Measurements from ENCODE around the gene ZCRB1.

The ZCRB1 gene

DNA sequence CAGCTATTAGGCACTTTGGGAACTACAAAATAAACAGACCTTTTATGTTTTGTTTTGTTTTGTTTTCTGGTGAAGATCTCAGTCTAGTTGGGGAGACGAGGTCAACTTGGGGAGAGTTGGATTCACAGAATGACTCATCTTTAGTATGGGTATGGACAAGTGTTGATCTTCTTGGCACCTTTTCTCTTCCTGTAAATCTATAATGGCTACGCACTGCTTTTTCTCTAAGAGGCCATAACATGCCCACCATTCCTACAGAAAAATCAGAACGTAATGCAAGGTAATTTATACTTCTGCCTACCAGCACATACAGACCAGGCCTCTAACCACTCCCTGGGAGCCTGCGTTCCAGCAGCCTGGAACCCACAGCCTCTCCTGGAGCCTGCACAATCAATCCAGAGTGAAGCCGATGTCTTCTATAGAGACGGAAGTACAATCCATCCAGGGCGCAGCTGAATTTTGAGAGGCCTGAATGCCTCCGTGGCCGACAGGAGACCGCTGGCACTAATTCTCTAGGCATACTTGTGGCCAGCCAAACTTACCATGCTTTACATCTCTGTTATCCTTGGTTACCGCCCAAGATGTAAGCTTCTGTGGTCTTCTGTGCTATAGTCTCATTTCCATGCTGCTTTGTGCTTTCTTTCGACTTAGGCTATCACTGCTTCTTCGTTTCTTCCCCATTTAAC lies 790 bp upstream of the ZCRB1 start:
- DNase-seq: peak; percentile 28

DNA sequence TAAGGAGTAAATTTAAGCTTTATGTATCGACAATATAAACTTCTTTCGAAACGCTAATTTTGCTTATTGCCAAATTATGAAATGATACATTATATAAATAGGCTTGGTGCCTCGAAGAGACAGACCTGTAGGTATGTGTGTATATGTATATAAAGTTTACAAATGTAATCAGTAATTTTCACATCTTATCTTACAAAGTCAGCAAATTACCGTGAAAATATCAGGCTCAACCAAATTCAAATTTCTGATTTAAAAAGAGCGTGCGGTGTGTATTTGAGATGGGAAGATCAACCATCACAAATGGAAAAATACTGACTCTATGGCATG lies 605 bp downstream of the ZCRB1 start:
- DNase-seq: no peak

DNA sequence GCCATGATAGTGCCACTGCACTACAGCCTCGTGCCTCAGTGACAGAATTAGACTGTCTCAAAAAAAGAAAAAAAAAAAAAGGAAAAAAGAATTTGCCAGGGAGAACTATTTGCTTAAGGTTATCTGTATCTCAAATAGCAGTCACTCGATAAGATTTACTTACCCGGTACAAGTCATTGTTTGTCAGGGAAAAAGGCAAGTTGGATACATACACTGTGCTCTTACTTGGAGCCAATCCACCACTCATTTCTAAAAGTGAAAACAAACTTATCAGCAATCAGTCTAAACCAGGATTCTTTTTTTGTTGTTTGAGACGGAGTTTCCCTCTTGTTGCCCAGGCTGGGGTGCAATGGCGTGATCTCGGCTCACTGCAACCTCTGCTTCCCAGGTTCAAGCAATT lies 2.0 kb downstream of the ZCRB1 start:
- DNase-seq: no peak

DNA sequence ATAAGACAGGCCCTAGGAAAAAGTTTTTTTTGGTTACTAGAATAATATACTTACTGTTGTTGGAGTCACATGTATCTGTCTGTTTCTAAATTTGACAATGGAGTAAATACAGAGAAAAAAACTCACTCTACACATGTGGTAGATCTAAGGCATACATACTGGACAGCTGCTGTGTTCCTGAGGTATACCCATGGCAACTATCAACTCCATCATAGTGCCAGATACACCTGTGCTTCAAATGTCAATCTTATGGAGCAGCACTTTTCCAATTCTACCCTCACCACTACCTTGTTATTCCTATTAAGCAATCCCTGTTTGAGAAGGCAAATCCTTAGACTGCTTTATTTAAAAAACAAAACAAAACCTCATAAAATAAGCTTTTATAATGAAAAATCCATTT lies 3.3 kb downstream of the ZCRB1 start:
- no peak for DNase-seq

DNA sequence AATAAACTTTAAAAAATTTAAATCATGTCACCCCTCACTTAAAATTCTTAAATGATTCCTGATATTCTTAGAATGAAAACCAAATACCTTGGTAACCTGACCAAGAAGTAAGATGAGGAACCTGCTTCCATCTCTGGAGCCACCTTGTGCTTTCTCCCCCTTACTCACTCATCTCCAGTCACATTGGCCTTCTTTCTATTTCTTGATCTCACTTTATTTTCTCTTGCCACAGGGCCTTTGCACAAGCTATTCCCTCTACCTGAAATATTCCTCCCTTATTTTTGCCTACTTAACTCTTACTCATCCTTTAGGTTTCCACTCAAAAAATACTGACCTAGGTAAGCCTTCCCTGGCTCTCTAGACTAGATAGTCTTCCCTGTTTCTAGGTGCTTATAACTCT lies 5.1 kb downstream of the ZCRB1 start:
- DNase-seq: no peak

DNA sequence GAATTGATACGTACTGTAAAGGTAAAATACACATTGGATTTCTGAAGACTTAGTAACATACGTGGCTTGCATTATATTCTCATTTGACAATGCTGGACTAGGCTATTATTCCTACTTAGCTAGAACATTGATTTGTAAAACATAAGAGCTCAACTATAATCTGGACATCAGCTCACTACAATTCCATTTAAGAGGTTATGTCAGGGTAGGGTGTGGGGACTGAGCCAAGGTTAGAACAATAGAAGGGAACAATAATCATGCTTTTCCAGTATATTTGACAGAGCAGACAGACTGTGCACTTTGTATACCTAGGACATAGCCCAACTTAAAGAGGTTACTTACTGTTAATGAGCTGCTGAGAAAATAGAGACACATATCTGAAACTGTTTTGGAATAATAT lies 10.8 kb downstream of the ZCRB1 start:
- DNase-seq: no peak

DNA sequence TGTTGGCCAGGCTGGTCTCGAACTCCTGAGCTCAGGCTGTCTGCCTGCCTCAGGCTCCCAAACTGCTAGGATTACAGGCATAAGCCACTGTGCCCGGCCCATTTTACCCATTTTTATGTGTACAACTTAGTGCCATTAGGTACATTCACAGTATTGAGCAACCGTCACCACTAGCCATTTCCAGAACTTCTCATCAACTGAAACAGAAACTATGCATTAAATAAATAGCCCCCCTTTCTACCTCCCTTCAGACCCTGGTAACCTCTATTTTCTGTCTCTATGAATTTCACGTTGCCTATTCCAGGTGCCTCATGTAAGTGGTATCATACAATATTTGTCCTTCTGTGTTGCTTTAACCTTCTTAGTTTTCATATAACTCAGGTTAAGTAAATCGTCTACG lies 15.9 kb downstream of the ZCRB1 start:
- DNase-seq: no peak

DNA sequence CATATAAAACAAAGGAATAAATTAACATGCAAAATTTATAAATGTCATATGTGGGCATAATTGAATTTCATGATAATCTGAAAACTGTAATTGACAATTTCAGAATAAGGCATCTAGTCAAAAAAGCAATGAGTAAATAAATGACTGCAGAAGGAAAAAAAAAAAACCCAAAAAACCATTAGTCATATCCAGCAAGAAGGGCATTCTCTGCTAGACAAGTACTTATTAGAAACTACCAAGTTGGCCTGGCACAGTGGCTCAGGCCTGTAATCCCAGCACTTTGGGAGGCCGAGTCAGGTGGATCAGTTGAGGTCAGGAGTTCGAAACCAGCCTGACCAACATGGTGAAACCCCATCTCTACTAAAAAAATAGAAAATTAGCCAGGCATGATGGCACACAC lies 17.5 kb downstream of the ZCRB1 start:
- DNase-seq: no peak

DNA sequence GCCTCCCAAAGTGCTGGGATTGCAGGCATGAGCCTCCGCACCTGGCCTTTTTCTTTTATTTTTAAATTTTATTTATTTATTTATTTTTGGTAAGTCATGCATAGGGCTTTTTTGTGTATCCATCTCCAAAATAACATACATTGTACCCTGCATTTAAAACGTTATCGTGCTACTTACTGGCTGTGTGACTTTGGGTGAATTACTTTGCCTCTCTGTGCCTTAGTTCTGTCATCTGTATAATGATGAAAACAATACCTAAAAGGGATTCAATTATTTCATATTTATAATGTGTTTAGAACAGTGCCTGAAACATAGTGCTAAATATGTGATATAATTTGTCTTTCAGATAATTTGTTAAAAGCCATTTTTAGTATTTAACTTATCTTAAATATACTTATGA lies 19.6 kb downstream of the ZCRB1 start:
- no peak for DNase-seq

DNA sequence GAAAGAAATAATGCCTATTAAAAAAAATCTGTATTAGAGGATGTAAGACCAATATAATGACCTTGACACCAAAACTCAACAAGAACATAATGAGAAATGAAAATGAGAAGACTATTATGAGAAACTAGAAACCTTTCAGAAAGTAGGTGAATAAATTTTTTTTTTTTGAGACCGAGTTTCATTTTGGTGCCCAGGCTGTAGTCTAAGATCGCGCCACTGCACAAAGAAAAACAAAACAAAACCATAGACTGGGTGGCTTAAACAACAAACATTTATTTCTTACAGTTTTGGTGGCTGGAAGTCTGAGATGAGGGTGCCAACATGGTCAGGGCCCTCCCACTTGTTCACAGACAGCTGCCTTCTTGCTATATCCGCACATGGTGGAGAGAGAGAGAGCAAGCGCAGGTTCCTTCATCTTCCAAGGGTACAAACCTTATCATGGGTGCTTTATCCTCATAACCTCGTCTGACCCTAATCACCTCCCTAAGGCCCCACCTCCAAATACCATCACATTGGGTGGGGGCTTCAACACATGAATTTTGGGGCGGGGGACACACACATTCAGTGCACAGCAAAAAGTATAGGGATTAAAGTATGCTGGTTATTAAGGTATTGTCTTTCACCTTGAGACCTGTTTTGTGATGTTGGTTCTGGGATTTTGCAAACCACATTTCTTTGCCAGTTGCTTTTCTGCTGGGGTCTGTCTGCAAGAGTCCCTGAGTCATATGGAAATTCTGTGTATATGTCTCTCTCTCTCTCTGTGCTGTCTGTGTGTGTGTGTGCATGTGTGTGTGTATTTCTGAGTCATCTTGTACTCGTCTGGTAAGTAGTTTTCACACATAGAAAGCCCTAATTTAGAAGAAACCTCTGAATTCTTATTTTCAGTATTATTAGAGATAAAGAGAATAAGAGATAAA lies 26.2 kb downstream of the ZCRB1 start:
- no peak for DNase-seq

DNA sequence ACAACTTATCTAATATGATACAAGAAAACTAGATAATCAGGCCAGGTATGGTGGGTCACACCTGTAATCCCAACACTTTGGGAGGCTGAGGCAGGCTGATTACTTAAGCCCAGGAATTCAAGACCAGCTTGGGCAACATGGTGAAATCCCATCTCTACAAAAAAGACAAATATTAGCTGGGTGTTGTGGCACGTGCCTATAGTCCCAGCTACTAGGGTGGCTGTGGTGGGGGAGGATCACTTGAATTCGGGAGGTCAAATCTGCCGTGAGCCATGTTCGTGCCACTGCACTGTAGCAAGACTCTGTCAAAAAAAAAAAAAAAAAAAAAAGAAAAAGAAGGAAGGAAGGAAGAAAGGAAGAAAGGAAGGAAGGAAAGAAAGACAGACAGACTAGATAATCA lies 27.0 kb downstream of the ZCRB1 start:
- no peak for DNase-seq

DNA sequence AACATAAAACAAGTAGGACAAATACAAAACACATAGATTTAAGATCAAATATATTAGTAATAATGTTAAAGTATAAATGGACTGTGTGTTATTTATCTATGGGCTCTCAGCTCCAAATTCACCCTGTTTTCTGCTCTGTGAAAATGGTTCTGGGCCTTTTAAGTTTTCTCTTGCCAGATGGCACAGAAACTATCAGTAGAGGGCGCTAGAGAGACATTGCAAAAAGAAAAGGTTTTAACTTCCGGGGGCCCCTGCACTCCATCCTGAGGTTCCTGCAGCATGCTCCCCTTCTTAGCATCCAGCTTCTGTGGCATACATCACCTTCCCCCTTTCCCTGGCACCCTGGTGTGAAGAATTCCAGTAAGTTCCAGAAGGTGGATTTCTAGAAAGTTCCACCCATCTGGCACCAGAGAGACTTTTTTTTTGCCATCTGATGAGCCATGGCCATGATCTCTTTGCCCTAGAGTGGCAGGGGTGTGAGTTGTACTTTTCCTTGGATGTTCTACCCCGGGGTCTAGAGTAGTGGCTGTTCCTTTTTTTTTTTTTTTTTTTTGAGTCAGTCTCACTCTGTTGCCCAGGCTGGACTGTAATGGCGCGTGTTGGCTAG lies 29.3 kb downstream of the ZCRB1 start:
- no peak for DNase-seq

DNA sequence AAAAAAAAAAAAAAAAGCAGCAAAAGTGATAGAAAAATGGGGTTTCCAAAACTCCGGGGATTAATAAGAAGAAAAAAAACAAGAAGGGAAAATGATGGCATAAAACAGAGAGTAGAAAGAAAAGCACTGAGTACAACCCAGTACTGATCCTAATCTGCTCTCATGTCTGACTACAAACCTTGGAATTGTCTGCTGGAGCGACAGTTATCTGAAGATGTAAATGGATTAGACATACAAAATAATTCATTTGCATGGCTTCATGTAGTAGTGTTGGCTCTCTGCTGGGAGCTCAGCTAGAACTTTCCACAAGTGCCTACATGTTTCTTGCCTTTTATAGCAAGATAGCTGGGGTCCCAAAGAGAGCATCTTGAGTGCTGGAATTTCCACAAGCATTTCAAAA lies 34.2 kb downstream of the ZCRB1 start:
- no peak for DNase-seq

DNA sequence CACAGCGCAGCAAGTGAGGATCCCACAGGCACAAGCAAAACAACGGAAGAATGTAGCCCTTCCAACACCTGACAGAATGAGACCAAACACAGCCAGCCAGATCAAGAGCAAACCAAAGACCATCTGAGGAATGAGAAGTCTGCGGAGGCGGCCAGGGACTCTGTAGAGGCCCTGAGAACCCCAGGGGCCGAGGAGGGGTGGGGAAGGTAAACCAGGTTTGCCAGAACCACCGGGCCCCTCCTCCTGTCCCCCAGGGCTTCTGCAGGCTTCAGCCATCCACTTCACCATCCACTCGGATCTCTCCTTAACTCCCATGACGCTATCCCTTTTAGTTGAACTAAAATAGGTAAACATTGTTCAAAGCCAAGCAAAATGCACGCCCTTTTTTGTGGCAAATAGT lies 37.4 kb downstream of the ZCRB1 start:
- no peak for DNase-seq

DNA sequence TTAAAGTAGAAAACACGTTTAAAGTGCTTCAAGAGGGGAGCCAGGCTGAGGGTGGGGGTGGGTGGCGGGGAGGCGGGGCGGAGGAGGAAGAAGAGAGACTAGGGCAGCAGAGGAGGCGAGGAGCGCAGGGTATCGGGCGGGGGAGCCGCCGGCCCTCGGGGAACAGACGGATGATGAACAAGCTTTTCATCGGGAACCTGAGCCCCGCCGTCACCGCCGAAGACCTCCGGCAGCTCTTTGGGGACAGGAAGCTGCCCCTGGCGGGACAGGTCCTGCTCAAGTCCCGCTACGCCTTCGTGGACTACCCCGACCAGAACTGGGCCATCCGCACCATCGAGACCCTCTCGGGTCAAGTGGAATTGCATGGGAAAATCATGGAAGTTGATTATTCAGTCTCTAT lies 39.2 kb downstream of the ZCRB1 start:
- no peak for DNase-seq

DNA sequence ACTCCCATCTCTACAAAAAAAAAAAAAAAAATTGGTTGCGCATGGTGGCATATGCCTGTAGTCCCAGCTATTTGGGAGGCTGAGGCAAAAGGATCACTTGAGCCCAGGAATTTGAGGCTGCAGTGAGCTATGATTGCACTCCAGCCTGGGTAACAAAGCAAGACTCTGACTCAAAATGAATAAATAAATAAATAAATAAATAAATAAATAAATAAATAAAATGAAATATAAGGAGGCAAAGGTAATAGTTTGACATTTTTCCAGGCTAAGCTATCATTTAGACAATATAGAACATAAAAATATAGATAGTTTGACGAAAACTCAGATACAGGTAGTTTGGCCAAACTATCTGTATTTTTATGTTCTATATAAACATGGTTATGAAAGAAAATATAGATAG lies 40.5 kb downstream of the ZCRB1 start:
- DNase-seq: no peak

DNA sequence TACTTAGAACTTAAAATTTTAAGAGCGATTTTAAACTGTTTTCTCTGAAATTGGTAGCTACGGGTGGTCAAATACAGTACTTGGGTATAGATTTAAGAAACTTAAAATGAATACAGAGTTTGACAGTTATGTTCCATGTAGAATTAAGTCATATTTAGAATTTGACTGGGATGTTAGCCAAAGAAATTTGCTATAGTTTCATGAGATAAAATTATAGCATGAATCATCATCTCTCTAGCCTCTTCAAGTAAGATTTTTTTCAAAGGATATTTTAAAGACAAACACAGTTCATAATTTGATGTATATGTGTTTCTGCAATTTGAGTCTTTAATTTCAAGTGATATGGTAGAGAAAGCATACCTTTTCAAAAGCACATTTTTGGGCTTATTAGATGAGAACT lies 41.0 kb downstream of the ZCRB1 start:
- DNase-seq: no peak

DNA sequence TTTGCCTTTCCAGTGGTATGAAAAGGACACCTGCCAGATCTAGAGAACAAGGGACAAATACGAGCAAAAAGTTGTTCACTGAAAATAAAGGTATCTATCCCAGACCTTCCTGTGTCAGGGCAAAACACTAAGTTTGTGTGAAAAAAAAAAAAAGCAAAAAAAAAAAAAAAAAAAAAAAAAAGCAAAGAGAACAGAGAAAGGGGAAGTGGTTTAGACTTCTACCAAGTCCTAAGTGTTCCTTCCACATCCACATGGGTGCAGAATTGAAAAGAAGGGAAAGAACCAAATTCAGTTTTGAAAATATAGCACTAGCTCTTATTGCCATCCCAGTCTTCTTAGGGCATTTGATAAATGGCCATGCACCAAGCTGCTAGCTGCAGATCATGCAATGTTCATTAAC lies 41.7 kb downstream of the ZCRB1 start:
- no peak for DNase-seq

DNA sequence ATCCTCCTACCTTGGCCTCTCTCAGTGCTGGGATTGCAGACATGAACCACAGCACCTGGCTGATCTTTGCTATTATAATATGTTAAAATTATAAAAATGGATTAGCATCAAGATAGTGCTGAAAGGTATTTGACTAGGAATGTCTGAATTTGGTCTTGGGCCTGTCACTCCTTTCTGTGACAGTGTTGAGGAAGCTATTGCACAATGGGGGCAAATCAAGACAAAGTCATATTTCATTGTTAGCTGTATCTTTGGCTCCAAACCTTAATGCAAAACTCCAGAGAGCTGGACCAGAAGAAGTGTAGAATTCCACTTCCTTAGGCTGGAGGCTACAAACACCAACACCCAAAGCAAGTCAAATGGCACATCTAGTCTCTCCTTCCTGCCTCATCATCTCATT lies 42.2 kb downstream of the ZCRB1 start:
- DNase-seq: no peak

DNA sequence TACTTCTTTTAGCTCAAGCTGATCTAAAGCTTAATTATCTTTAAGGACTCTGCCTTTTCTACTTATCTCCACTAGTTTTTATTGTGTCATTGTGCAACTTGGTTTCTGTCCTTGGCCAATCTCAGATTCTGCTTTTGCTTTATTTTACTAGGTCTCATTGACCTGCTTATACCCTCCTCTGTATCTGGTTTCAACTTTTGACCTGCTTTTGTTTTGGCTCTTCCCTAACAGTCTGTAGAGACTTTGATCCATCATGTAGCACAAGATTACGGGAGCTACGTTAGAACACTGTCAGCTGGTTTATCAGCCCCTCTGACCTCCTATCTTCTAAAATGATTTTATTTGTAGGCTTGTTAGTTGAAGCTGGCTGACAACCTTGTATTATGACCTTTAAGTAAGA lies 43.6 kb downstream of the ZCRB1 start:
- DNase-seq: no peak

DNA sequence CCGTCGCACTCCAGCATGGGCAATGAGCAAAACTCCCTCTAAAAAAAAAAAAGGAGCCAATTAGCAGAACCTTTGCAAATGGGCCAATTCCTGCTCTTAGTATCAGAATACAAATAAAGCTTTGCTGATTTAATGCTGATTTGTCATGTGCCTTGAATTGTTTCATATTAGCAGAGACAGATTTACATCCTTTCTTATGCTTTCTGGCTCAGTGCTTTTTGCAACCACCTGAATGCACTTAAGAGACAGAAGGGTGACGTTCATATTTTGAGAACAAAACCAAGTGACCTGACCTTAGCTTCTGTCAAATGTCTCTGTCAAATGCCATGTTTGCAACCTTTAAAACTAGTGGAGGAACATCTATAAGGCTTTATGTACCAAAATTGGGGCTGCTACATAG lies 44.0 kb downstream of the ZCRB1 start:
- DNase-seq: no peak

DNA sequence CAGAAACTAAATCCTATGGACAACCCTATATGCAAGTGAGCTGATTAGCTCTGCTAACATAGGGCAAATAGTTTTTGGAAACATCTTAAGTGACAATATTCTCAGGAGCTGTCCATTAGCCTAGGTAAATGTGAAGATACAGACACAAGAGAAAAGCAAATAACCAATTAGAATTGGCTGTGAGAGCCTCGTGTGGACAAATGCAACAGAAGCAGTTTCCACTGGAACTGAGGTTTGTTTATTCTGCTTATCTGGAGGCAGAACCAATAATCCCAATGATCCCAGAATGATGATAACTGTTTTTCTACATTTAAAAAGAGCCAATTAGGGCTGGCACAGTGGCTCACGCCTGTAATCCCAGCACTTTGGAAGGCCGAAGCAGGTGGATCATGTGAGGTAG lies 44.6 kb downstream of the ZCRB1 start:
- DNase-seq: no peak

DNA sequence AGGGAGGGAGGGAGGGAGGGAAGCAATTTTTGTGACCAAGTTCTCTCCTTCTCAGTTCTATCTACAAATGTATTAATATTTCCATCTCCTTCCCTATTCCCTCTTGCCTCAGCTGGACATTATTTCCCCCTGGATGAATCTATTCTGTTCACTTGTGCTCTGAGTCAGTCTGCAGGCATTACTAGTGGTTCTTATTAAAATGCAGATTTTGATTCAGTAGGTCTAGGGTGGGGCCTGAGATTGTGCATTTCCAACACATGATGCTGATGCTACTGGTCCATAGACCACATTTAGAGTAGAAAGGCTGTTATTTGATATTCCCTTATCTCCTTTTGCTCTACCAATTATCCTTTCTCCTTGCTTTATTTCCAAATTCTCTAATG lies 47.8 kb downstream of the ZCRB1 start:
- no peak for DNase-seq

DNA sequence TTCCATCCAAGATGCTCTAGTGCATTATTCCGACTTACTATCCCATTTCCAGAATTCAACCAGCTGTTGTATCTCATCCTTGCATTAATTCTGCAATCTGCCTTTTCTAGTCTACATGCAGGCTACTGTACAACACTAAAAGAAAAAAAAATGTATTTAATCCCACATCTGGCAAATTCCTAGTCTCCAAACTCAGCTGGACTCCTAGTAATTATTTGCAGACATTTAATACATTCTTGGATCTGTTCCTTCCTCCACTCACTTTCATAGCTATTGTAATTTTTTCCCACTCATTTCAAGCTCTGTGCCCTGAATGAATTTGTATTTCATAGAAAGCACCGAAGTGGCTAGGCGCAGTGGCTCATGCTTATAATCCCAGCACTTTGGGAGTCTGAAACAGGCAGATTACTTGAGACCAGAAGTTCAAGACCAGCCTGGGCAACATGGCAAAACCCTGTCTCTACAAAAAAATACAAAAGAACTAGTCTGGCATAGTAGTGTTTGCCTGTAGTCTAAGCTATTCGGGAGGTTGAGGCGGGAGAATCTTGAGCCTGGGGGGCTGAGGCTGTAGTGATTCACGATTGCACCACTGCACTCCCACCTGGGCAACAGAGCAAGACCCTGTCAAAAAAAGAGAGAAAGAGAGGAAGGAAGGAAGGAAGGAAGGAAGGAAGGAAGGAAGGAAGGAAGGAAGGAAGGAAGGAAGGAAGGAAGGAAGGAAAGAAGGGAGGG lies 48.3 kb downstream of the ZCRB1 start:
- DNase-seq: no peak

All from NCI-H1105 treated with DMSO at 0.1 percent for 48 hours (cell line).